Mucosa of rectum (tissue), 2 donors: ENCODE data around the gene ENDOV.
A peak's percentile ranks its signal among the peaks of the same experiment; 100 is the strongest.

Source experiments
- H3K27ac ChIP-seq, 2 donors: one replicate each; pipeline ENCODE4 v1.7.0; 2013; ENCODE audit warnings: inconsistent platforms in 2 of 2, low read depth in 2 of 2, low read length in 2 of 2
- H3K27me3 ChIP-seq, 2 donors: one replicate each; pipeline ENCODE4 v1.7.0; 2013; ENCODE audit warnings: low read length in 2 of 2; ENCODE audit not compliant: control insufficient read depth in 2 of 2, insufficient read depth in 2 of 2
- H3K36me3 ChIP-seq, 2 donors: one replicate each; pipeline ENCODE4 v1.7.0; 2013; ENCODE audit warnings: low read length in 2 of 2; ENCODE audit not compliant: control insufficient read depth in 2 of 2, insufficient read depth in 2 of 2
- H3K4me1 ChIP-seq, 2 donors: one replicate each; pipeline ENCODE4 v1.7.0; 2013; ENCODE audit warnings: low read length in 2 of 2, mild to moderate bottlenecking in 1 of 2; ENCODE audit not compliant: control insufficient read depth in 2 of 2, insufficient read depth in 2 of 2
- H3K4me3 ChIP-seq, 2 donors: one replicate each; pipeline ENCODE4 v1.7.0; 2013; ENCODE audit warnings: low read length in 2 of 2
- H3K9ac ChIP-seq, 2 donors: one replicate each; pipeline ENCODE4 v1.7.0; 2013; ENCODE audit warnings: low read length in 2 of 2, low read depth in 1 of 2, mild to moderate bottlenecking in 1 of 2
- H3K9me3 ChIP-seq, 2 donors: one replicate each; pipeline ENCODE4 v1.7.0; 2013; ENCODE audit warnings: low read length in 2 of 2; ENCODE audit not compliant: control insufficient read depth in 2 of 2
- donor health status: healthy.
- donor health status: Normal muscosa, but diverticular disease.

The ENDOV gene

GRCh38 chr17:80413771-80414507 is 1.0 kb upstream of the ENDOV start:
- no peak overlapping the region for H3K27ac ChIP-seq
- H3K4me3 ChIP-seq = peak overlapping the region; percentile 94 to 95

DNA sequence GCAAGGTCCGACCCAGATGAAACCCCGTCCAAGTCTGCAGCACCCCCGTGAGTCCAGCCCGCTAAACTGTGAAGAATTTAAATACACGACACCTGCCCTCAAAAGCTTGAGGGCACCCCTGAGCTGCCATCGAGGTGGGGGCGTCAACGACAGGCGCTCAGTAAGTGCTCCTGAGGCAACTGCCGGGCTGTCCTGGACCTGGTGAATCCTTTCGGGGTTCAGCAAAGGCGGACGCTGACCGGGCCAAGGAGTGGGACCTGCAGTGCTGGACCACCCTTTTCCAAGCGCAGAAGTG is 512 bp upstream of the ENDOV start:
- Histone ChIP-seq H3K9me3 (no peaks in the 10 kb centered on the region), H3K9ac (peak overlapping the region; percentile 79 to 95), H3K27ac (no peak overlapping the region), H3K27me3 (peaks cover 0 to 3% of the 10 kb centered on the region in 2 donors), H3K36me3 (peaks cover 10 to 18% of the 10 kb centered on the region in 2 donors), H3K4me3 (peak overlapping the region; percentile 94 to 95), H3K4me1 (peaks cover 12 to 18% of the 10 kb centered on the region in 2 donors)

More at GRCh38 chr17:80413771-80414507, 1.0 kb upstream of the ENDOV start:
- peak overlapping the region; percentile 79 to 95 for H3K9ac ChIP-seq
- H3K27me3 ChIP-seq = peaks cover 0 to 3% of the 10 kb centered on the region in 2 donors
- H3K4me1 ChIP-seq = peaks cover 12 to 18% of the 10 kb centered on the region in 2 donors
- no peaks in the 10 kb centered on the region for H3K9me3 ChIP-seq
- H3K36me3 ChIP-seq = peaks cover 10 to 14% of the 10 kb centered on the region in 2 donors

DNA sequence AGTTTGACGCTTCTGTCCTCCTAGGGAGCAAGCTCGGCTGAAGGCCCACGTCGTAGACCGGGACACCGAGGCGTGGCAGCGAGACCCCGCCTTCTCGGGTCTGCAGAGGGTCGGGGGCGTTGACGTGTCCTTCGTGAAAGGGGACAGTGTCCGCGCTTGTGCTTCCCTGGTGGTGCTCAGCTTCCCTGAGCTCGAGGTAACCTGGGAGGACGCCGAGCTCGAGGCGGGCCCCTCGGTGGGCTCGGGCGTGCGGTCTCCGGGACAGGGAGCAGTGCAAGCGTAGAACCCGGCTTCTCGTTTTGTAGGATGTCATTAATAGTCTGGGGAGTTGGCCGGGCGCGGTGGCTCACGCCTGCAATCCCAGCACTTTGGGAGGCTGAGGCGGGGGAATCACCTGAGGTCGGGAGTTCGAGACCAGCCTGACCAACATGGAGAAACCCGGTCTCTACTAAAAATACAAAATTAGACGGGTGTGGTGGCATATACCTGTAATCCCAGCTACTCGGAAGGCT is 715 bp downstream of the ENDOV start:
- no peaks in the 10 kb centered on the region for H3K9me3 ChIP-seq
- peak overlapping the region; percentile 85 to 95 for H3K27ac ChIP-seq
- peaks cover 0 to 3% of the 10 kb centered on the region in 2 donors for H3K27me3 ChIP-seq

DNA sequence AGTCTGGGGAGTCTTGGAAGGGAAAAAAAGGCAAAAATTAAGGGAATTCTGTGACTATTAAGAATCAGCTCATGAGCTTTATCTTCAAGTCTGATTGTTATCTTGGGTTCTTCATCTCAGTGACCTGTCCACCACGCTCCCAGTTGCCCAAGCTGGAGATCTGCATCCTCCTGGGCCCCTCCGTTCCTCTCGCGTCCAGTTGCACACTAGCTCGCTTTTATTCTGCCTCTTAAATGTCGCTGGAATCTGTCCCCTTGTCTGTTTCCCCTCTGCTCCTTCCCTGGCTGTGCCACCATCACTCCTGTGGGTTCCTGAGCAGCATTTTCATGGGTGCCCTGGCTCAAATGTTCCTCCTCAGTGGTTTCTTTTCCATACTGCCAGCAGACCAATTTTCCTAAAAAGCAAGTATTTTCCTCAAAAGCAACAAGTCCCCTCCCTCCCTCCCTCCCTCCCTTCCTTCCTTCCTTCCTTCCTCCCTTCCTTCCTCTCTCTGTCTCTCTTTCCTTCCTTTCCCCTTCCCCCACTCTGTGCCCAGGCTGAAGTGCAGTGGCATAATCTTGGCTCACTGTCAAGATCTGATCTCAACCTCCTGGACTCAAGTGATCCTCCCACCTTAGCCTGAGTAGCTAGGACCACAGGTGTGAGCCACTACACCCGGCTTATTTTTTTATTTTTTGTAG is 1.4 kb downstream of the ENDOV start:
- H3K27ac ChIP-seq = no peak overlapping the region
- H3K4me3 ChIP-seq = peak overlapping the region; percentile 94 to 95
- peaks cover 0 to 3% of the 10 kb centered on the region in 2 donors for H3K27me3 ChIP-seq
- no peak overlapping the region for H3K9ac ChIP-seq
- no peaks in the 10 kb centered on the region for H3K9me3 ChIP-seq
- peaks cover 10 to 21% of the 10 kb centered on the region in 2 donors for H3K36me3 ChIP-seq
- H3K4me1 ChIP-seq = peaks cover 12 to 18% of the 10 kb centered on the region in 2 donors

More for the DNA sequence above, 715 bp downstream of the ENDOV start:
- peaks cover 10 to 21% of the 10 kb centered on the region in 2 donors for H3K36me3 ChIP-seq
- peak overlapping the region; percentile 79 to 95 for H3K9ac ChIP-seq
- peak overlapping the region; percentile 94 to 95 for H3K4me3 ChIP-seq
- peaks cover 12 to 18% of the 10 kb centered on the region in 2 donors for H3K4me1 ChIP-seq

DNA sequence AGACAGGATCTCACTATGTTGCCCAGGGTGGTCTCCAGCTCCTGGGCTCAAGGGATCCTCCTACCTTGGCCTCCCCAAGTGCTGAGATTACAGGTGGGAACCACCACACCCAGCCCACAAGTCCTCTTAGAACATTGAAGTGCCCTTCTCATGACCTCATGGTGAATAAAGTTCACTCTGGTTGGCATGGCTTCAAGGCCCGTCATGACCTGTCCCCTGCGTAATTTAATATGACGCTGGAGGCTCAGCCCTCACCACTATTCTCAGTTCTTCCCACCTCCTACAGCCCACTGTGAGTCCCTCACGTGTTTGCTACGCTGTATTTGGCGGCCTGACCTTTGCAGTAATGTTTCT is 1.9 kb downstream of the ENDOV start:
- H3K27me3 ChIP-seq = peaks cover 0 to 3% of the 10 kb centered on the region in 2 donors
- H3K9ac ChIP-seq = no peak overlapping the region
- H3K36me3 ChIP-seq = peaks cover 10 to 21% of the 10 kb centered on the region in 2 donors
- H3K27ac ChIP-seq = no peak overlapping the region
- H3K4me3 ChIP-seq = no peak overlapping the region
- no peaks in the 10 kb centered on the region for H3K9me3 ChIP-seq
- H3K4me1 ChIP-seq = peaks cover 12 to 18% of the 10 kb centered on the region in 2 donors

- H3K9ac ChIP-seq = no peak overlapping the region
- H3K4me3 ChIP-seq = no peak overlapping the region
- H3K27me3 ChIP-seq = peaks cover 0 to under 1% of the 10 kb centered on the region in 2 donors
- no peaks in the 10 kb centered on the region for H3K9me3 ChIP-seq
- H3K36me3 ChIP-seq = peaks cover 10 to 21% of the 10 kb centered on the region in 2 donors
- H3K27ac ChIP-seq = no peak overlapping the region
- H3K4me1 ChIP-seq = peaks cover 12 to 18% of the 10 kb centered on the region in 2 donors
Observed at GRCh38 chr17:80418589-80418988, 3.6 kb downstream of the ENDOV start.

- Histone ChIP-seq H3K9me3 (no peaks in the 10 kb centered on the region), H3K9ac (no peak overlapping the region), H3K4me1 (peaks cover 7 to 15% of the 10 kb centered on the region in 2 donors), H3K27ac (no peak overlapping the region), H3K36me3 (peaks cover 10 to 21% of the 10 kb centered on the region in 2 donors), H3K4me3 (no peak overlapping the region), H3K27me3 (no peaks in the 10 kb centered on the region)
Observed at GRCh38 chr17:80419255-80419654, 4.3 kb downstream of the ENDOV start.

GRCh38 chr17:80421381-80422090 is 6.6 kb downstream of the ENDOV start:
- Histone ChIP-seq H3K9ac (no peak overlapping the region), H3K4me3 (no peak overlapping the region), H3K4me1 (no peaks in the 10 kb centered on the region), H3K27ac (no peak overlapping the region), H3K9me3 (no peaks in the 10 kb centered on the region), H3K27me3 (no peaks in the 10 kb centered on the region), H3K36me3 (peaks cover 10 to 21% of the 10 kb centered on the region in 2 donors)

GRCh38 chr17:80422276-80422675 is 7.3 kb downstream of the ENDOV start:
- H3K36me3 ChIP-seq = peaks cover 10 to 19% of the 10 kb centered on the region in 2 donors
- no peak overlapping the region for H3K4me3 ChIP-seq
- H3K9ac ChIP-seq = no peak overlapping the region
- H3K27me3 ChIP-seq = no peaks in the 10 kb centered on the region
- H3K27ac ChIP-seq = no peak overlapping the region
- peaks cover 0 to 2% of the 10 kb centered on the region in 2 donors for H3K4me1 ChIP-seq
- no peaks in the 10 kb centered on the region for H3K9me3 ChIP-seq

- Histone ChIP-seq H3K36me3 (peaks cover 5 to 12% of the 10 kb centered on the region in 2 donors), H3K9me3 (no peaks in the 10 kb centered on the region), H3K4me3 (no peak overlapping the region), H3K9ac (no peak overlapping the region), H3K27me3 (no peaks in the 10 kb centered on the region), H3K27ac (no peak overlapping the region), H3K4me1 (peaks cover 0 to 2% of the 10 kb centered on the region in 2 donors)
Observed at GRCh38 chr17:80422981-80423380, 8.0 kb downstream of the ENDOV start.
